ENCODE results near the gene DPYSL4.

The DPYSL4 gene

GRCh38 chr10:132179551-132180392 lies 7.0 kb upstream of the DPYSL4 start:
- no peak for DNase-seq

- DNase-seq = no peak
Measured at GRCh38 chr10:132180736-132181135, 6.0 kb upstream of the DPYSL4 start.

GRCh38 chr10:132181691-132182425 lies 4.9 kb upstream of the DPYSL4 start:
- no peak for DNase-seq

GRCh38 chr10:132182591-132182990 lies 4.2 kb upstream of the DPYSL4 start:
- DNase-seq = no peak

GRCh38 chr10:132183046-132183445 lies 3.7 kb upstream of the DPYSL4 start:
- no peak for DNase-seq

- DNase-seq = no peak
Measured at GRCh38 chr10:132184816-132185593, 1.7 kb upstream of the DPYSL4 start.

GRCh38 chr10:132185601-132186487 lies 904 bp upstream of the DPYSL4 start:
- DNase-seq = no peak

- no peak for DNase-seq
Measured at GRCh38 chr10:132187430-132188138, 836 bp downstream of the DPYSL4 start.

- DNase-seq = no peak
Measured at GRCh38 chr10:132188331-132188730, 1.6 kb downstream of the DPYSL4 start.

- no peak for DNase-seq
Measured at GRCh38 chr10:132189016-132189415, 2.3 kb downstream of the DPYSL4 start.

- no peak for DNase-seq
Measured at GRCh38 chr10:132189810-132190422, 3.2 kb downstream of the DPYSL4 start.

- no peak for DNase-seq
Measured at GRCh38 chr10:132192076-132192975, 5.6 kb downstream of the DPYSL4 start.

- no peak for DNase-seq
Measured at GRCh38 chr10:132192991-132193665, 6.4 kb downstream of the DPYSL4 start.

GRCh38 chr10:132193907-132194552 lies 7.3 kb downstream of the DPYSL4 start:
- no peak for DNase-seq

GRCh38 chr10:132194726-132195125 lies 8.0 kb downstream of the DPYSL4 start:
- no peak for DNase-seq

GRCh38 chr10:132195366-132196075 lies 8.8 kb downstream of the DPYSL4 start:
- DNase-seq = no peak

- DNase-seq = no peak
Measured at GRCh38 chr10:132196178-132197113, 9.7 kb downstream of the DPYSL4 start.

All from NCI-H82 (cell line).